ENCODE results near the gene MOGAT3. TPM values are rescaled to one million over a fixed set of nuclear protein-coding genes. Genes with fewer than 3 reads are reported as not detected.

The MOGAT3 gene
- total RNA-seq, 4 donors from 2014 or later, result 91.4 to 195 (median 123) TPM; not detected in 1

DNA sequence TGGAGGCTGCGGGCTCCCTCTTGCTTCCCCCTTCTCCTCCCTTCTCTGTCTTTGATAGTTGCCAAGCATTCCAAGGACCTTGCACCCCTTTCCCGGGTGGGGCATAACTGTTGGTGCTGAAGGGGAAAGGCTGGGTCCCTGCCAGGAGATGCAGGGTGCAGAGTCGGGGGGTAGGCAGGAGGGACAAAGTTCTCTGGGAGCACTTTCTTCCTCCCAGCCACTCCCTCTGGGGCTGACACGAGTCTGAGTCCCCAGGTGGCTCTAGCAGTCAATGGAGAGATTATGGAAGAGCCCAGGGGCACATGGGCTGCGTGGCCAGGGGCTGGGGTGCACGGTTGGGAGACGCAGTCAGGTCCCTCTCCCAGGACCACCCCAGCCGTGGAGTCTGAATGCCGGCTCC is 34.7 kb upstream of the MOGAT3 start:
- H3K9me3 ChIP-seq, result no peaks in the 10 kb centered on the region
- H3K36me3 ChIP-seq, result peaks cover 0 to 15% (median 0%) of the 10 kb centered on the region in 3 donors
- H3K4me3 ChIP-seq, result peak overlapping the region in 3 of 4 donors; percentile 33 to 60 (median 60)
- peak in 2 of 3 donors; percentile 89 for DNase-seq
- TF ChIP-seq, protein P1, sequence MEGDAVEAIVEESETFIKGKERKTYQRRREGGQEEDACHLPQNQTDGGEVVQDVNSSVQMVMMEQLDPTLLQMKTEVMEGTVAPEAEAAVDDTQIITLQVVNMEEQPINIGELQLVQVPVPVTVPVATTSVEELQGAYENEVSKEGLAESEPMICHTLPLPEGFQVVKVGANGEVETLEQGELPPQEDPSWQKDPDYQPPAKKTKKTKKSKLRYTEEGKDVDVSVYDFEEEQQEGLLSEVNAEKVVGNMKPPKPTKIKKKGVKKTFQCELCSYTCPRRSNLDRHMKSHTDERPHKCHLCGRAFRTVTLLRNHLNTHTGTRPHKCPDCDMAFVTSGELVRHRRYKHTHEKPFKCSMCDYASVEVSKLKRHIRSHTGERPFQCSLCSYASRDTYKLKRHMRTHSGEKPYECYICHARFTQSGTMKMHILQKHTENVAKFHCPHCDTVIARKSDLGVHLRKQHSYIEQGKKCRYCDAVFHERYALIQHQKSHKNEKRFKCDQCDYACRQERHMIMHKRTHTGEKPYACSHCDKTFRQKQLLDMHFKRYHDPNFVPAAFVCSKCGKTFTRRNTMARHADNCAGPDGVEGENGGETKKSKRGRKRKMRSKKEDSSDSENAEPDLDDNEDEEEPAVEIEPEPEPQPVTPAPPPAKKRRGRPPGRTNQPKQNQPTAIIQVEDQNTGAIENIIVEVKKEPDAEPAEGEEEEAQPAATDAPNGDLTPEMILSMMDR (IDR thresholded peaks at IDR 0.05), result no peak
- peak; percentile 91 to 95 for TF ChIP-seq POLR2A (IDR thresholded peaks at IDR 0.05)
- H3K4me1 ChIP-seq, result peaks cover 0 to 48% (median 2%) of the 10 kb centered on the region in 4 donors
- H3K27me3 ChIP-seq, result no peaks in the 10 kb centered on the region
- H3K27ac ChIP-seq, result peak overlapping the region in 3 of 4 donors; percentile 72 to 100 (median 98)

DNA sequence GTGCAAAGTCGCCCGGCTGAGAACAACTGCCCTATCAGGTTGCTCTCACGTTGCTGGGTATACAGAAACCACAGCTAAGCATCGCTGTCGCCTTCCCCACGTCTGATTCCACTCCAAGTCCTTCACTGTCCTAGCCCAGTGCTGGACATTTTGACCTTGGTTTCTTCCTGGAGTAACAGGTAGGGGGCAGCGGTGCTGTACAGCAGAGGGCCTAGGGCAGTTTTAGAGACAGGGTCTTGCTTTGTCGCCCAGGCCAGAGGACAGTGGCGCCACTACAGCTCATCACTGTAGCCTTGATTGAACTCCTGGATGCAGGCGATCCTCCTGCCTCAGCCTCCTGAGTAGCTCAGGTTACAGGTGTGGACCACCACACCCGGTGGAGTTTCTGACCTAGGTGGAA is 34.2 kb upstream of the MOGAT3 start:
- no peak for DNase-seq
- Histone ChIP-seq H3K4me1 (peaks cover 0 to 48% (median 2%) of the 10 kb centered on the region in 4 donors), H3K4me3 (peak overlapping the region in 2 of 4 donors; percentile 60), H3K27me3 (no peaks in the 10 kb centered on the region), H3K9me3 (no peaks in the 10 kb centered on the region), H3K36me3 (peaks cover 0 to 13% (median 0%) of the 10 kb centered on the region in 3 donors), H3K27ac (peak overlapping the region in 3 of 4 donors; percentile 72 to 100 (median 98))
- TF ChIP-seq, protein P1 (IDR thresholded peaks at IDR 0.05), result peak in 3 of 6 experiments; percentile 43 to 53 (median 48)
- no peak for TF ChIP-seq POLR2A (IDR thresholded peaks at IDR 0.05)

DNA sequence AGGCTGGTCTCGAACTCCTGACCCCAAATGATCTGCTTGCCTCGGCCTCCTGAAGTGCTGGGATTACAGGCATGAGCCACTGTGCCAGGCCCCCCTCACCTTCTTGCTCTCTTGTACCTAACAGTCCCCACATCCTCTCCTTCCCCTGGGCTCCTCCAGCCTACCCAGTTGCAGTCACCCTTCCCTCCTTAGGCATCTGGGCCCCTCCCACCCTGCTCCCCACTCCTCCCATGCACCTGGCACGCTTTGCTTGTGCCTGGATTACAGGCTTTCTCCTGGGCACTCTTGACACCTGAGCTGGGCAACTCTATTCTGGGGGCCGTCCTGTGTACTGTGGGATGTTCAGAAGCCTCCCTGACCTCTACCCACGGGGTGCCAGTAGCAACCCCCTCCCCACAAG is 33.8 kb upstream of the MOGAT3 start:
- H3K4me3 ChIP-seq, result peak overlapping the region in 2 of 4 donors; percentile 60
- no peaks in the 10 kb centered on the region for H3K27me3 ChIP-seq
- peak overlapping the region in 3 of 4 donors; percentile 72 to 100 (median 98) for H3K27ac ChIP-seq
- H3K9me3 ChIP-seq, result no peaks in the 10 kb centered on the region
- TF ChIP-seq, protein P1 (IDR thresholded peaks at IDR 0.05), result no peak
- TF ChIP-seq POLR2A (IDR thresholded peaks at IDR 0.05), result peak in 1 of 2 donors; percentile 57
- H3K36me3 ChIP-seq, result peaks cover 0 to 13% (median 0%) of the 10 kb centered on the region in 3 donors
- H3K4me1 ChIP-seq, result peaks cover 0 to 48% (median 2%) of the 10 kb centered on the region in 4 donors
- DNase-seq, result peak in 2 of 3 donors; percentile 71 to 77

DNA sequence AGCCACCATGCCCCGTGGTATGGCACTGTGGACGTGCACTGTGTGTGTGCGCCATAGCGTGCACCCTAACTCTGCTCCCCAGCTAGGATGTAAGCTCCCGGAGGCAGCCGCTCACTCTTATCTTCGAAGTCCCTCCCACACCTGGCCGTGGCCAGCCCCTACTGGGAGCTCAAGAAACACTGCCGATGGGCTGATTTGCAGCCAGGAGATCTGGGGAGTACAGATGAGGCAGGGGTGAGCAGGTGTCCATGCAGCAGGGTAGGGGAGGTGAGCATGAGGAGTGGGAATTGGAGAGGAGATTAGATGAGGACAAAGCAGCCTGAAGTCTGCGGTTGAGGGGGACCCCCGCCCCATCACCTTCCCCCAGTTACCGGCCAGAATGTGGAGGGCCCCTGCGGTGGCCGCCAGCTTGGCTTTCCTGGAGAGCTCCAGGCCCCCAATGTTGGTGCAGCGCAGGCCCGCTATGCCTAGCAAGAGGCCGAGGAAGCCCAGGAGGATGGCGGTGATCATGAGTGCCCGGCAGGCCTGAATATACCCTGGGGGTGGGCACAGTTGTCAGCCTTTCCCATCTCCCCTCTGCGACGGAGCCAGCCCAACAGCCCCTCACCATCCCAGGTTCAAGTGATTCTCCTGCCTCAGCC is 33.2 kb upstream of the MOGAT3 start:
- Histone ChIP-seq H3K4me1 (peaks cover 0 to 46% (median 2%) of the 10 kb centered on the region in 4 donors), H3K9me3 (no peaks in the 10 kb centered on the region), H3K36me3 (peaks cover 0 to 8% (median 0%) of the 10 kb centered on the region in 3 donors), H3K27ac (peak overlapping the region in 3 of 4 donors; percentile 72 to 100 (median 98)), H3K4me3 (peak overlapping the region in 2 of 4 donors; percentile 60), H3K27me3 (no peaks in the 10 kb centered on the region)
- peak; percentile 32 to 67 for TF ChIP-seq POLR2A (IDR thresholded peaks at IDR 0.05)
- TF ChIP-seq, protein P1 (IDR thresholded peaks at IDR 0.05), result peak in 1 of 6 experiments; percentile 6
- DNase-seq, result peak in 2 of 3 donors; percentile 73 to 77

DNA sequence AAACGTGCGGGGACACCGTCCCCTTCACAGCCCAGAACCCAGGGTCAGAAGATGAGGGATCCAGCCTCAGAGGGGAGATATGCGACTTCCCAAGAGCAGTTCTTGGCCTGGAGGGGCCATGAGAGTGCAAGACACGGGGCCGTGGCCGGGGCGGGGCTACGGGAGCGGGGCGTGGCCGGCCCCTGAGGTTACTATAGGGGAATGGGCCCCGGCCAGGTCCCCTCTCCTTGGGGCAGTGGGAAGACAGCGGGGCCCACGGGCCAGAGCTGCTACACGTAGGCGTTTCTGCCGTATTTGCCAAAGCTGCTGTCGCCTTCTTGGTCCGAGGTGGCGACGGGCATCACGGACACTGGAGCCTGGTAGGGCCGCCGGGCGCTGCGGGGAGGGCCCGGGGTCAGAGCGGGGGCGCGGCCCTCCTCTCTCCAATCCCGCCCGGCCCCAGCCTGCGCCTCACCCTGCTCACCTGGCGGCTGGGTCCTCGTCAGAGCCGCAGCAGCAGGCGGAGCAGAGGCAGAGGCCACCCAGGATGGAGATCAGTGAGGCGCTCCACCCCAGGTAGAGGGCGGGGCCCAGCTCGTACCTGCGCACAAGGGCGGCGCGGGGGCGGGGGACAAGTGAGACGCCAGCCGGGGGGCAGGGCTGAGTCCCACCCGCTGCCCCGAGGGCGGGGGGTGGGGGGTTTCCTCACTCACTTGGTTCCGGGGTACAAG is 31.5 kb upstream of the MOGAT3 start:
- Histone ChIP-seq H3K4me3 (peak overlapping the region in 2 of 4 donors; percentile 41), H3K36me3 (peaks cover 0 to 12% (median 0%) of the 10 kb centered on the region in 3 donors), H3K4me1 (peaks cover 0 to 28% (median 0%) of the 10 kb centered on the region in 4 donors), H3K9me3 (no peaks in the 10 kb centered on the region), H3K27me3 (no peaks in the 10 kb centered on the region), H3K27ac (peak overlapping the region in 3 of 4 donors; percentile 72 to 98 (median 86))
- peak in 1 of 2 donors; percentile 73 for TF ChIP-seq POLR2A (IDR thresholded peaks at IDR 0.05)
- TF ChIP-seq, protein P1 (IDR thresholded peaks at IDR 0.05), result peak in 1 of 6 experiments; percentile 15
- peak in 2 of 3 donors; percentile 90 to 91 for DNase-seq
